GM18907 (cell line): ENCODE data around the gene ZCCHC7.
A peak's percentile ranks its signal among the peaks of the same experiment; 100 is the strongest.
"Not testable (repeated sequence)": the region's sequence is repeated elsewhere in the genome, so short reads cannot be mapped to it uniquely, and the experiment has no call there.

Experiments used
- ATAC-seq: cut with Tn5 transposase; IDR thresholded peaks from one replicate; pipeline ENCODE4 v1.9.1; 2021; ENCODE audit warnings: mild to moderate bottlenecking, moderate library complexity; ENCODE audit not compliant: unreplicated experiment

The ZCCHC7 gene

GRCh38 chr9:37390759-37391158 is 270.4 kb downstream of the ZCCHC7 start:
- peak; percentile 83 for ATAC-seq

GRCh38 chr9:37392272-37392671 is 271.9 kb downstream of the ZCCHC7 start:
- no peak for ATAC-seq

GRCh38 chr9:37395229-37395628 is 274.9 kb downstream of the ZCCHC7 start:
- ATAC-seq = no peak

GRCh38 chr9:37395663-37396062 is 275.3 kb downstream of the ZCCHC7 start:
- no peak for ATAC-seq

- ATAC-seq = not testable (repeated sequence)
These were observed 277.6 kb downstream of the ZCCHC7 start for GRCh38 chr9:37397948-37398347.

GRCh38 chr9:37398464-37399025 is 278.2 kb downstream of the ZCCHC7 start:
- ATAC-seq = no peak

GRCh38 chr9:37399336-37399735 is 279.0 kb downstream of the ZCCHC7 start:
- ATAC-seq = no peak

- ATAC-seq = no peak
These were observed 284.2 kb downstream of the ZCCHC7 start for GRCh38 chr9:37404590-37404989.

- ATAC-seq = no peak
These were observed 285.0 kb downstream of the ZCCHC7 start for GRCh38 chr9:37405350-37405749.

GRCh38 chr9:37405764-37406380 is 285.5 kb downstream of the ZCCHC7 start:
- no peak for ATAC-seq

- no peak for ATAC-seq
These were observed 286.4 kb downstream of the ZCCHC7 start for GRCh38 chr9:37406603-37407401.

GRCh38 chr9:37407468-37407867 is 287.1 kb downstream of the ZCCHC7 start:
- no peak for ATAC-seq
